ENCODE data around the gene ARL10. TPM values are rescaled to one million over a fixed set of nuclear protein-coding genes. Genes with fewer than 3 reads are reported as not detected.

The ARL10 gene
- polyA plus RNA-seq, 4 donors: under 0.01 to 2.4 (median 0.97) TPM; not detected in 1

- DNase-seq (no peak), FAIRE-seq (no peak)
- Histone ChIP-seq H3K9me3 (ENCODE audit: control insufficient read depth in 2 of 2, insufficient read depth in 1 of 2, low read depth in 1 of 2, low read length in 1 of 2) (no peaks in the 10 kb centered on the region), H3K27me3 (ENCODE audit: control insufficient read depth in 3 of 3, insufficient read depth in 3 of 3, low read length in 3 of 3) (no peaks in the 10 kb centered on the region), H3K36me3 (ENCODE audit: control insufficient read depth in 3 of 3, insufficient read depth in 2 of 3, low read depth in 1 of 3, low read length in 3 of 3) (peaks cover 6 to 91% (median 9%) of the 10 kb centered on the region in 3 donors), H3K27ac (ENCODE audit: low read depth in 1 of 3, low read length in 2 of 3) (no peak overlapping the region), H3K4me3 (ENCODE audit: low read depth in 1 of 3, low read length in 3 of 3) (no peak overlapping the region), H3K4me1 (ENCODE audit: control insufficient read depth in 3 of 3, insufficient read depth in 2 of 3, low read depth in 1 of 3, low read length in 2 of 3) (peaks cover 0 to 2% (median 0%) of the 10 kb centered on the region in 3 donors)
- 82 to 93% (median 90%) methylated on average over 11 of the region's 11 CpGs for WGBS, 3 donors
Measured at GRCh38 chr5:176394881-176395675, 29.8 kb downstream of the ARL10 start.

GRCh38 chr5:176396330-176396729, 31.0 kb downstream of the ARL10 start:
- FAIRE-seq (no peak), DNase-seq (no peak)
- peaks cover 6 to 90% (median 9%) of the 10 kb centered on the region in 3 donors for H3K36me3 ChIP-seq (ENCODE audit: control insufficient read depth in 3 of 3, insufficient read depth in 2 of 3, low read depth in 1 of 3, low read length in 3 of 3)
- H3K9me3 ChIP-seq (ENCODE audit: control insufficient read depth in 2 of 2, insufficient read depth in 1 of 2, low read depth in 1 of 2, low read length in 1 of 2): no peaks in the 10 kb centered on the region
- H3K27me3 ChIP-seq (ENCODE audit: control insufficient read depth in 3 of 3, insufficient read depth in 3 of 3, low read length in 3 of 3): no peaks in the 10 kb centered on the region
- no peak overlapping the region for H3K27ac ChIP-seq (ENCODE audit: low read depth in 1 of 3, low read length in 2 of 3)
- 72 to 83% (median 76%) methylated on average over 6 of the region's 6 CpGs for WGBS, 3 donors
- H3K4me3 ChIP-seq (ENCODE audit: low read depth in 1 of 3, low read length in 3 of 3): no peak overlapping the region
- peaks cover 3 to 14% (median 7%) of the 10 kb centered on the region in 3 donors for H3K4me1 ChIP-seq (ENCODE audit: control insufficient read depth in 3 of 3, insufficient read depth in 2 of 3, low read depth in 1 of 3, low read length in 2 of 3)

DNA sequence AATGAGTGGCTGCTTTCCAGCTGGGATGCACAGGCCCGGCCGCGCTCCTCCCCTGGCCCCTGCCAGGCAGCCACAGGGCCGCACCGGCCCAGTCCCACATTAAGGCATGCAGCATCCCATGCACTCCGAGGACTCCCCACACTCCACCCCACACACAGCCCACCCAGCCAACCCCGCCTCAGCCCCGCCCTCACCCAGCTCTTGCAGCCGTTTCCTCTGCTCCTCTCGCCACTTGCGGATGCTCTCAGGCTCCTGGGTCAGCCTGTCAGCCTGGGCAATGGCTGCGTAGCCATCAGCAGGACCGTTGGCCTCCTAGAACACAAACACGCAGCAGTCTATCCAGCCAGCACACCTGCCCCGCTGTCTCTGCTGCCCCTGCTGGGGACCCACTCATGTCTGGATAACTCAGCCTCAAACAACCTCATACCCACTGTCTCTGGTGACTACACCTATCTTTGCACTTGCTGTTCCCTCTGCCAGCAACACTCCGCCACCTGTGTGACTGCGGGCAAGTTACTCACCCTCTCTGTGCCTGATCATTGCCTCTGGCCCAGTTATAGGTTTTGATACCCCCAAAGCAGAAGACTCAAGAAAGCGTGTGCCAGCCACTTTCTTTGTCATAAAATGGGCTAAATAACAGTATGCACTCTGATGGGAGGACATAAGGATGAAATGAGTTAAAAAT, 32.6 kb downstream of the ARL10 start:
- no peak for FAIRE-seq
- DNase-seq: no peak
- H3K36me3 ChIP-seq (ENCODE audit: control insufficient read depth in 3 of 3, insufficient read depth in 2 of 3, low read depth in 1 of 3, low read length in 3 of 3): peaks cover 6 to 85% (median 9%) of the 10 kb centered on the region in 3 donors
- no peak overlapping the region for H3K27ac ChIP-seq (ENCODE audit: low read depth in 1 of 3, low read length in 2 of 3)
- no peaks in the 10 kb centered on the region for H3K27me3 ChIP-seq (ENCODE audit: control insufficient read depth in 3 of 3, insufficient read depth in 3 of 3, low read length in 3 of 3)
- no peak overlapping the region for H3K4me3 ChIP-seq (ENCODE audit: low read depth in 1 of 3, low read length in 3 of 3)
- WGBS, 3 donors: 91 to 95% (median 92%) methylated on average over 18 of the region's 18 CpGs
- peaks cover 3 to 26% (median 7%) of the 10 kb centered on the region in 3 donors for H3K4me1 ChIP-seq (ENCODE audit: control insufficient read depth in 3 of 3, insufficient read depth in 2 of 3, low read depth in 1 of 3, low read length in 2 of 3)
- H3K9me3 ChIP-seq (ENCODE audit: control insufficient read depth in 2 of 2, insufficient read depth in 1 of 2, low read depth in 1 of 2, low read length in 1 of 2): no peaks in the 10 kb centered on the region

DNA sequence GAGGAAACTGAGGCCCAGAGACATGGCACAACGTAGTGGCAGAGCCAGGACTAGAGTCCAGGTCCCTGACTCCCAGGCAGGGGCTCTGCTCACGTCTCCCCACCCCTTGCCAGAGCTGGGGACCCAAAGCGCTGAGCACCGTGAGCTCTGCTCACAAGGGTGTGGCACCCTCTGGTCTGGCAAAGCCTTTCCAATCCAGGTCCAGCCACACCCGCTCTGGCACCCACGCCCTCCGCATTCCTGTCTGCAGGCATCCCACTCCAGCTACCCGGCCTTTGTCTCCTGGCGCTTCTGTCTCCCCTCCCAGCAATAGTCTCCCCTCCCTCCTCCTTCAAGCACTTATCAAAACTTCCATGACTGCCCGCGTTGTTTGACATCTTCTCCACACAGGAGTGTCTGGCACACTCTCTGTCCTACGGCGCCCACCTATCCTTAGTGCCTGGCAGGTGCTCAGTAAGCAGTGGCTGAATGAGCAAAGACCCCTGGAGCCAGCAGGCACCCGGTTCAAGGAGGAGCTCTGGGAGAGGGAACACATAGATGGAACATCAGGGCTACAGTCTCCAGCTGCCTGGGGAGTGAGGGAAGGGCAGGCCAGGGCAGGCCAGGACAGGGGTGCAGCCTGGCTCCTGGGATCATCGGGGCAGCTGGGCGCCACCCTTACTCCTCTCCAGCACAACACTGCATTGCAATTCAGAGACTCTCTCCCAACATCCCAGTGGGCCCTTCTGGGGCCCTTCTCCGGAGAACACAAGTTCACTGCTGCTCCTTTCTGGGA, 35.3 kb downstream of the ARL10 start:
- H3K4me1 ChIP-seq (ENCODE audit: control insufficient read depth in 3 of 3, insufficient read depth in 2 of 3, low read depth in 1 of 3, low read length in 2 of 3): peaks cover 3 to 50% (median 10%) of the 10 kb centered on the region in 3 donors
- DNase-seq (peak; percentile 78 to 96), FAIRE-seq (no peak)
- H3K27me3 ChIP-seq (ENCODE audit: control insufficient read depth in 3 of 3, insufficient read depth in 3 of 3, low read length in 3 of 3): no peaks in the 10 kb centered on the region
- no peak overlapping the region for H3K4me3 ChIP-seq (ENCODE audit: low read depth in 1 of 3, low read length in 3 of 3)
- H3K9me3 ChIP-seq (ENCODE audit: control insufficient read depth in 2 of 2, insufficient read depth in 1 of 2, low read depth in 1 of 2, low read length in 1 of 2): no peaks in the 10 kb centered on the region
- 23 to 66% (median 37%) methylated on average over 17 of the region's 17 CpGs for WGBS, 3 donors
- peaks cover 6 to 85% (median 7%) of the 10 kb centered on the region in 3 donors for H3K36me3 ChIP-seq (ENCODE audit: control insufficient read depth in 3 of 3, insufficient read depth in 2 of 3, low read depth in 1 of 3, low read length in 3 of 3)
- peak overlapping the region; percentile 69 to 86 (median 83) for H3K27ac ChIP-seq (ENCODE audit: low read depth in 1 of 3, low read length in 2 of 3)

- H3K4me1 ChIP-seq (ENCODE audit: control insufficient read depth in 3 of 3, insufficient read depth in 2 of 3, low read depth in 1 of 3, low read length in 2 of 3): peaks cover 3 to 58% (median 10%) of the 10 kb centered on the region in 3 donors
- H3K27ac ChIP-seq (ENCODE audit: low read depth in 1 of 3, low read length in 2 of 3): peak overlapping the region; percentile 69 to 86 (median 83)
- FAIRE-seq (no peak), DNase-seq (no peak)
- WGBS, 3 donors: 79 to 88% (median 87%) methylated on average over 22 of the region's 22 CpGs
- H3K36me3 ChIP-seq (ENCODE audit: control insufficient read depth in 3 of 3, insufficient read depth in 2 of 3, low read depth in 1 of 3, low read length in 3 of 3): peaks cover 6 to 86% (median 13%) of the 10 kb centered on the region in 3 donors
- no peak overlapping the region for H3K4me3 ChIP-seq (ENCODE audit: low read depth in 1 of 3, low read length in 3 of 3)
- H3K27me3 ChIP-seq (ENCODE audit: control insufficient read depth in 3 of 3, insufficient read depth in 3 of 3, low read length in 3 of 3): no peaks in the 10 kb centered on the region
- no peaks in the 10 kb centered on the region for H3K9me3 ChIP-seq (ENCODE audit: control insufficient read depth in 2 of 2, insufficient read depth in 1 of 2, low read depth in 1 of 2, low read length in 1 of 2)
Measured at GRCh38 chr5:176401281-176402205, 36.3 kb downstream of the ARL10 start.

DNA sequence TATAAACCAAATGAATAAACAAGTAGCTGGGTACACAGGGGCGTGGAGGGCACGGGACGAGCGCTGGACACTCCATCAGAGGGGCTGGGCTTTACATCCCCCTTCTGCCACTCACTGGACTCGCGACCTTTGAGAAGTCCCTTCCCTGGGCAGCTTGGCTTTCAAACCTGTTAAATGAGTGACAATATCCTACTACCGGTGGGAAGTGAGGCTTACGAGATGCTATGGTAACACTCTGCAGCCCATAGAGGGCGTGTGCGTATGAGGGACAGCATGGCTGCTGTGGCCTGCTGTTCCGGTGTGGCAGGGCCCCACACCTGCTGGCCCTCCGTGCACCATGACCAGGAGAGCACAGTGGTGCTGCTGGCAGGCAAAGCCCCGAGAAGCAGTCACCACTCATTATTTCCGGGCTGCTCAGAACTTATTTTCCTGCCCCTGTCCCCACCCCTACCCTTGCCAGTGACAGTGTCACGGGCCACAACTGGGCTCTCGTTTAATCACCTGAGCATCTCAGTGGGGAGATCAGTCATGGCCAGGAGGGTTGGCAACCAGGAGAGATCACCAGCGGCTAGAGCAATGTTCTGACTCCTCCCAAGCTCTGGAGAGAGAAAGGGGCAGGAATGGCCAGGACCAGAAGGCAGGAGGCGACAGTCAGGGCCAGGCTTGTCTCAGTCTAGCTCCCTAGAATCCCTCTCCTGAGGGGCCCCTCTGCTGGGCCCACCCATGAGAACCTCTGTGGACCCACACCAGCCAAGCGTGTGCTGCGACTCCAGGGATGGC, 40.6 kb downstream of the ARL10 start:
- H3K4me1 ChIP-seq (ENCODE audit: control insufficient read depth in 3 of 3, insufficient read depth in 2 of 3, low read depth in 1 of 3, low read length in 2 of 3): peaks cover 2 to 48% (median 6%) of the 10 kb centered on the region in 3 donors
- WGBS, 3 donors: 68 to 79% (median 73%) methylated on average over 20 of the region's 20 CpGs
- H3K4me3 ChIP-seq (ENCODE audit: low read depth in 1 of 3, low read length in 3 of 3): no peak overlapping the region
- FAIRE-seq (no peak), DNase-seq (peak; percentile 63 to 65)
- peaks cover 0 to 86% (median 13%) of the 10 kb centered on the region in 3 donors for H3K36me3 ChIP-seq (ENCODE audit: control insufficient read depth in 3 of 3, insufficient read depth in 2 of 3, low read depth in 1 of 3, low read length in 3 of 3)
- H3K27ac ChIP-seq (ENCODE audit: low read depth in 1 of 3, low read length in 2 of 3): peak overlapping the region; percentile 64 to 99 (median 97)
- no peaks in the 10 kb centered on the region for H3K9me3 ChIP-seq (ENCODE audit: control insufficient read depth in 2 of 2, insufficient read depth in 1 of 2, low read depth in 1 of 2, low read length in 1 of 2)
- no peaks in the 10 kb centered on the region for H3K27me3 ChIP-seq (ENCODE audit: control insufficient read depth in 3 of 3, insufficient read depth in 3 of 3, low read length in 3 of 3)

DNA sequence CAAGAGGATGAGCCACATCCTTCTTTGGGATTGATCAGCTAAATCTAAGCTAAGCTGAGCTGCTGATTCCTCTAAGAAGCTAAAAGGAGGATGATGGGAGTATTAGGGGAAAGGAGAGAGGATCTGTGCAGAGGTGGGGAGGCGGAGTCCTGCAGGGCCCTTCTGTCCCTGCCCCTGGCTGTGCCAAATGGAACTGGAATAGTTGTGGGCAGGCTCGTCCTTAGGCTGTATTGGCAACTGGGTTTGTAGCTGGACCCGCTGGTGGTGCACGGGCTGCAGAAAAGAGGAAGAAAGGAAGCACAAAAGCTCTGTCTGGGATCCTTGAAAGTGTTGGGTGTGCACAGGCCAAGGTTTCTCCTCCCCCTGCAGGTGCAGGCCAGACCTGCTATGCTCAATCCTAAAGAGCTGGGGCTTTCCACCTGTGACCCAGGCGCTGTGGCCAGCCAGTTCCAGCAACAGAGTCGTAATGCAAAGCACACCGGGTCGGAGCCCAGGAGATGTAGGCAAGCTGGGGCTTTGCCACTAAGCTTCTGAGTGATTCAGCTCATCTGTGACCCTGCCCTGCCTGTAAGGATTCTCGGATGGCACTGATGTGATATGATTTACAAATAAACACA, 41.3 kb downstream of the ARL10 start:
- peaks cover 3 to 42% (median 3%) of the 10 kb centered on the region in 3 donors for H3K4me1 ChIP-seq (ENCODE audit: control insufficient read depth in 3 of 3, insufficient read depth in 2 of 3, low read depth in 1 of 3, low read length in 2 of 3)
- DNase-seq (no peak), FAIRE-seq (no peak)
- H3K4me3 ChIP-seq (ENCODE audit: low read depth in 1 of 3, low read length in 3 of 3): no peak overlapping the region
- H3K36me3 ChIP-seq (ENCODE audit: control insufficient read depth in 3 of 3, insufficient read depth in 2 of 3, low read depth in 1 of 3, low read length in 3 of 3): peaks cover 0 to 85% (median 13%) of the 10 kb centered on the region in 3 donors
- H3K27me3 ChIP-seq (ENCODE audit: control insufficient read depth in 3 of 3, insufficient read depth in 3 of 3, low read length in 3 of 3): no peaks in the 10 kb centered on the region
- 33 to 73% (median 49%) methylated on average over 8 to 9 of the region's 9 CpGs for WGBS, 3 donors
- H3K9me3 ChIP-seq (ENCODE audit: control insufficient read depth in 2 of 2, insufficient read depth in 1 of 2, low read depth in 1 of 2, low read length in 1 of 2): no peaks in the 10 kb centered on the region
- peak overlapping the region in 1 of 3 donors; percentile 45 for H3K27ac ChIP-seq (ENCODE audit: low read depth in 1 of 3, low read length in 2 of 3)

Data from small intestine (tissue), 7 donors.